ENCODE data around the gene FAM199X. TPM values are rescaled to one million over a fixed set of nuclear protein-coding genes. Genes with fewer than 3 reads are reported as not detected.

FAM199X gene
- polyA plus RNA-seq (2013, experiment 1 of 2; ENCODE audit: insufficient read length) = 11.3 TPM
- 12.6 TPM for polyA plus RNA-seq (2013, experiment 2 of 2; ENCODE audit: insufficient read length)

DNA sequence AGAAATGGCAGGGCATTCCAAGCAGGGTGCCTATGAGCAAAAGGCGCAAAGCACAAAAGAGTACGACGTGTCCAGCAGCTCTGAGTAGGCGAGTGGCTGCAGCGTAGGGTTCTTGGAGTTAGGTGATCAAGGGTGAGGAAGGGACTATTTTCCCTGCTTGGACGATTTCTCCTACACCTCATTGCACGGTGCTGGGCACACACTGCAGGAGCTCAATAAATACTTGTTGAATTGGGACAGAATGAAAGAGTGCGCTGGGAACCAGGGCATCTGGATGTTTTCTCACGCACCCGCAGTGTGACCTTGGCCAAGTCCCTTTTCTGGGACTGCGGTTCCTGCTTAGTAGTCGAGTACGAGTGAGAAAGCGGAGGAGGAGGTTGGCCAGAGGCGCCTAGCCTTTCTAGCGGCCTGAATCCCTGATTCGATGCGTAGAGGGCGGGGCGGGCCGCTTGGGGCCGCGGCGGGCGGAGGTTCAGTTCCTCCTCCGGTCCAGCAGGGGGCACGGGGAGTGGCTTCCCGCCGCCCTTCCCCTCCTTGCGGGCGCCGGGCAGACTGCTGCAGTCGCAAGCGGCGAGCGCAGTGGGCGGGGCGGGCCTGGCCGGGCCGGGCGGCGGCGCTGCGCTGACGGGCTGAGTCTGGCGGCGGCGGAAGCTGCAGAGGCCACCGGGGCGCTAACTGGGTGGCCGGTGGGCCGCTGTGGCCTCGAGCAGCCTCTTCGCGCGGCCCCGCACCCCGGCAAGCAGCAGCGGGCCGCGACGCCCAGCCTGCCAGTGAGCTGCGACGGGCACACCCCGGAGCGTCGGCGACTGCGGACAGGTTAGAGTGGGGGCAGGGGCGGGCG lies at the start of gene FAM199X:
FAM199X (plus strand) TSS at position 560 of the 841 bp plus-strand sequence. CDS start 333 bp downstream, outside the sequence.
- DNase-seq = peak; percentile 81

GRCh38 chrX:104117759-104118158 lies 48.5 kb upstream of the FAM199X start:
- no peak for DNase-seq

GRCh38 chrX:104118765-104119164 lies 47.5 kb upstream of the FAM199X start:
- no peak for DNase-seq

DNA sequence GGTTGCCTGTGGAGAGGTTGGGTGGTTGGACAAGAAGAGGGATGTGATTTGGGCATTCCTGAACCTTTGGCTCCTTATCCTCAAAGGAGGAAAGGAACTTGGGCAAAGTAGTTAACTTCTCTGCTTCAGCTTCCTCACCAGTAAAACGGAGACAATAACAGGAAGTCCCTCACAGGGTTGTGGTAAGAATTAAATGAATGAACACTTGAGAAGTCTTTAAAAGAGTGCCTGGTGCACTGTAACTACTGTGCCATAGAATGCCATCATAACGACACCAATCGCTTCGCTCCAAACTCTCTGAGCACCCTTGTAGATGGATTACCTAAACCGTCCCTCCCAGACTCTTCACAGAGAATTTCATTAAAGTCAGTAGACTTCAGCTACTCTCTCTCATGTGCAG lies 43.4 kb upstream of the FAM199X start:
- DNase-seq = no peak

DNA sequence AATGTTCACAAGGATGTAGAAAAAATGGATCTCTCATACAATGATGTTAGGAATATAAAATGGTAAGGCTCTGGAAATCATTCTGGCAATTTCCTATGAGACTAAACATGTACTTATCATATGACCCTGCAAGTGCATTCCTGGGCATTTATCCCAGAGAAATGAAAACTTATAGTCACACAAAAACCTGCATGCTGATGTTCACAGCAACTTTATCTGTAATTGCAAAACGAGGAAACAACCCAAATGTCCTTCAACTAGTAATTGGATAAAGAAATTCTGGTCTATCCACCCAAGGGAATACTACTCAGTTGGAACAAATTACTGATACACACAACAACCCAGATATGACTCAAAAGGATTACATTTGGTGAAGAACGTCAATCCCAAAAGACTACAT lies 39.4 kb upstream of the FAM199X start:
- no peak for DNase-seq

GRCh38 chrX:104130808-104131207 lies 35.4 kb upstream of the FAM199X start:
- DNase-seq = peak; percentile 2

GRCh38 chrX:104134583-104135261 lies 31.5 kb upstream of the FAM199X start:
- no peak for DNase-seq

GRCh38 chrX:104135677-104136076 lies 30.6 kb upstream of the FAM199X start:
- peak; percentile 14 for DNase-seq

GRCh38 chrX:104136241-104137019 lies 29.8 kb upstream of the FAM199X start:
- DNase-seq = peak; percentile 77

DNA sequence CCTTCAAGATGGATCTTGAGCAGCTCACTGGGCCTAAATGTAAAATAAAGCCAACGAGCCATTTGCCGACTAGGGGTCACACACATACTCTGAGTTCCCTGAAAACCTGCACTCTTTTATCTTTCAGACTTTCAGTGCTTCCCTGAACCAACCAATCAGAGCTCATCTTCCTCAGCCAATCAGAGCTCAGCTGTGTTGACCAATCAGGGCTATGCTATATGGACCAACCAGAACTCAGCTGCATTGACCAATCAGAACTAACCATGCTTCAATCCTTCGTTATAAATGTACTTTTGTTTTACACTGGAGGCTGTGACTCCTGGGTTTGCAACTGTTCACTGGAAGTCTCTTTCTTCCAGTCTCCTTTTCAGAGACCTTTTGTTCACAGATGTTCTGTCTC lies 28.8 kb upstream of the FAM199X start:
- peak; percentile 16 for DNase-seq

DNA sequence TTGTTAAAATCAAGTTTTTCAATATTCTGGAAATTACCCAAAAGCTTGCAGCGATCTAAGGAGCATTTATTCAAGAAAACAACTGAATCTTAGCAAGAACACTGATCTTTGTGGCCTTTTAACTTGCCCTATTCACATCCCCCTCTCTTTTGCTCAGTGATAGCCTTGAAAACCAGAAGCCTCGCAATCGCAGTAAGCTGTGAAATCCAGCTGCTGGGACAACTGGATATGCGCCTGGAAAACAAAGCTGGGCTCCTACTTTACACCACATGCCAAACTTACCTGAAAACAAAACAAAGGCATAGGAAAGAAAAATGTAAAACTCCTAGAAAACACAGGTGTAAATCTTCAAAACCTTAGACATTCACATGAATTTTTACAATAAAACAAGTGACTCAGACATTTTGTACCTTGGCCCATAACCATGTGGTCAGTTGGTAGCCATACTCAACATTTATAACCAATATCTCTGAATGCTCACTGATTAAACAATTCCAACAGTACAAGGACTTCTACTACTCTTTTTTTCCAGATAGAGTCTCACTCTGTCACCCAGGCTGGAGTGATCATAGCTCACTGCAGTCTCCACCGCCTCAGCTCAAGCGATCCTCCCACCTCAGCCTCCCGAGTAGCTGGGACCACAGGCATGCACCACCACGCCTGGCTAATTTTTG lies 25.0 kb upstream of the FAM199X start:
- no peak for DNase-seq

DNA sequence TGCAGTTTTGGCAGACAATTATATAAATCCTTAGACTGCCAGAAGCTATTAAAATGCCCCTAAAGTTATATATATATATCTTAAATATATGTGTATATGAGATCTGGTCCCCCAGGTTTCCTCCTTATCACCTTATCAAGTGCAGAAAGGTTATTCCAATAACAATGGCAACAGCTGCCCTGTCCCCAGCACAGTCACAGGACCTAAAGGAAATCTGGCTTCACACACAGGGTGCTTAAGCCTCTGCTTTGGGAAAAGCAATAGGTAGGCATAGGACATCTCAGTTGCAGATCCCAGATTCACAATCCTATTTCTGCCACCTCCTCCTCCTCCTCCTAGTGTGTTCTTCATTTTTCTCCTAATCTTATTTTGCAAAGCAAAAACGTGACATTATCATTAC lies 15.2 kb upstream of the FAM199X start:
- DNase-seq = no peak

- DNase-seq = peak; percentile 81
Measured at GRCh38 chrX:104156630-104157529, 9.4 kb upstream of the FAM199X start, which contains the start of gene SLC25A53. SLC25A53 (minus strand) TSS chrX:104157009; CDS start chrX:104105257, 51,752 bp downstream.

DNA sequence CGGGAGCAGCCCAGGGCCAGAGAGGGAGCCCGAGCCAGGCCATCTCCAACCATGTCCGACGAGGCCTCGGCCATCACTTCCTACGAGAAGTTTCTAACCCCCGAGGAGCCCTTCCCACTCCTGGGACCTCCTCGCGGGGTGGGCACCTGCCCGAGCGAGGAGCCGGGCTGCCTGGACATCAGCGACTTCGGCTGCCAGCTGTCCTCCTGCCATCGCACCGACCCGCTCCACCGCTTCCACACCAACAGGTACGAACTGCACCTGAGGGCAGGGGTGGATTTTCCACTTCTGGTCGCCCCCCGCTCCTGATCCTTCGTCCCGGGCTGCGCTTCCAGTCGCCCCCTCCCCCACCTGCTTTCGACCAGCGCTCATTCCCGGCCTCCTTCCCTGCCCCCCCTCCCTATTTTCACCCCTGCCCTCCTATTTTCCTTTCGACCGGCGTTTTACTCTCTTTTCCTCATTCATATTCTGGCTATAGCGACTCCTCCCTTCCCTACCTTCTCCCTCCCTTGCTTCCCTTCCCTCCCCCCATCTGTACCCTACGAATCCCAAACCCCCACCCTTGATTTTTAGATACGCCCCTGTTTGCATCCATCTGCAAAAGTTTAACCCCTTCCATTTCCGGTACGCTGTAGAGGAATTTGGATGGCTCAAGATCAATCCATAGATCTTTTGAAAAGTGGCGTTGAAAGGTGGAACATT lies 633 bp downstream of the FAM199X start:
- DNase-seq = no peak

- no peak for DNase-seq
Measured at GRCh38 chrX:104168127-104168526, 1.9 kb downstream of the FAM199X start.

DNA sequence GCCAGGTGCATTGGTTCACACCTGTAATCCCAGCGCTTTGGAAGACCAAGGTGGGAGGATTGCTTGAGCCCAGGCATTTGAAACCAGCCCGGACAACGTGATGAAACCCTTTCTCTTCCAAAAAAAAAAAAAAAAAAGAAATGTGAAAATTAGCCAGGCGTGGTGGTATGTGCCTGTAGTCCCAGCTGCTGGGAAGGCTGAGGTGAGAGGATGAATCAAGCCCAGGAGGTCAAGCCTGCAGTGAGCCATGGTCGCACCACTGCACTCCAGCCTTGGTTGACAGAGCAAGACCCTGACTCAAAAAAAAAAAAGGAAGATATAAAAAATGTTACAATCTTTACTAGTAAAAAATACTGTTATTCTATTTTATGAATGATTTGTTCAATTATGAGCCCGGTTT lies 5.9 kb downstream of the FAM199X start:
- no peak for DNase-seq

- peak; percentile 26 for DNase-seq
Measured at GRCh38 chrX:104172788-104173187, 6.5 kb downstream of the FAM199X start.

- no peak for DNase-seq
Measured at GRCh38 chrX:104173841-104174240, 7.6 kb downstream of the FAM199X start.

DNA sequence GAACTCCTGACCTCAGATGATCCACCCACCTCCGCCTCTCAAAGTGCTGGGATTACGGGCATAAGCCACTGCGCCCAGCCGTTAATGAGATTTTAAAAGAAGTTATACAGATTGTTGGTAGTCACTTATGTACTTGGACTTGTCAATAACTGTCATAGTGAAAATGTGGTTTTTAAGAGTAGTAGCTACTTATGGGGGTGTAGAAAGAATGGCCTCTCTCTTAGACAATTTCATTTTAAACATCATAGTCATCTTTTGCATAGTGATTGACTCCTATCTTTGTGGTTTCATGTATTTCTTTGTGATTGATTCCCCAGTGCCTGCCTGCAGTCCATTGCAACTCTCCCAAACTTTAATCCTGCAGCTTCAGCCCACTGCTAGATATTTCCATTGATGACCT lies 17.4 kb downstream of the FAM199X start:
- DNase-seq = no peak

- DNase-seq = no peak
Measured at GRCh38 chrX:104187931-104188330, 21.7 kb downstream of the FAM199X start.
